GM12801 (cell line): ENCODE results near the gene SHB.

Experiments used
- TF ChIP-seq, protein P1 (sequence below): IDR thresholded peaks from one replicate; pipeline ENCODE4 v1.5.1; 2011; ENCODE audit warnings: control low read depth; ENCODE audit not compliant: insufficient read length; ENCODE audit errors: extremely low read depth

Gene SHB

GRCh38 chr9:37949576-37949975, 119.5 kb downstream of the SHB start:
- TF ChIP-seq, protein P1, sequence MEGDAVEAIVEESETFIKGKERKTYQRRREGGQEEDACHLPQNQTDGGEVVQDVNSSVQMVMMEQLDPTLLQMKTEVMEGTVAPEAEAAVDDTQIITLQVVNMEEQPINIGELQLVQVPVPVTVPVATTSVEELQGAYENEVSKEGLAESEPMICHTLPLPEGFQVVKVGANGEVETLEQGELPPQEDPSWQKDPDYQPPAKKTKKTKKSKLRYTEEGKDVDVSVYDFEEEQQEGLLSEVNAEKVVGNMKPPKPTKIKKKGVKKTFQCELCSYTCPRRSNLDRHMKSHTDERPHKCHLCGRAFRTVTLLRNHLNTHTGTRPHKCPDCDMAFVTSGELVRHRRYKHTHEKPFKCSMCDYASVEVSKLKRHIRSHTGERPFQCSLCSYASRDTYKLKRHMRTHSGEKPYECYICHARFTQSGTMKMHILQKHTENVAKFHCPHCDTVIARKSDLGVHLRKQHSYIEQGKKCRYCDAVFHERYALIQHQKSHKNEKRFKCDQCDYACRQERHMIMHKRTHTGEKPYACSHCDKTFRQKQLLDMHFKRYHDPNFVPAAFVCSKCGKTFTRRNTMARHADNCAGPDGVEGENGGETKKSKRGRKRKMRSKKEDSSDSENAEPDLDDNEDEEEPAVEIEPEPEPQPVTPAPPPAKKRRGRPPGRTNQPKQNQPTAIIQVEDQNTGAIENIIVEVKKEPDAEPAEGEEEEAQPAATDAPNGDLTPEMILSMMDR, result no peak

- TF ChIP-seq, protein P1, result no peak
Measured at GRCh38 chr9:37948417-37948980, 120.5 kb downstream of the SHB start.

DNA sequence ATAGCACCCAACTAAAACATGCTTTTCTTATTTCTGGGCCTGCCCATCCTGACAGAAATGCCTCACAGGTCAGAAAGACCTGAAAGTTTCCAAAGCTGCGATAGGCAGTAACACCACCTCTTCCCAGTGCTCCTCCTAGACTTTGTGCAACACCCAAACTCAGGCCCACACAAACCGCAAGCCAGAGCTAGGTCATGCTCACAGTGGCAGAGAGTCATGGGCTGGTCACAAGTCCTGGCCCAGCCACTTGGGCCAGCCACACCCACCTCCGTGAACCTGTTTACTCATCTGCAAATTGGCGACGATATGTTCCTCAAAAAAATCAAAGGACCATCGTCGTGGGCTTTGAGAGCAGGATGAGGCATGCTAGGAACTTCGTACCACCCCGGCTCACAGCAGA, 121.0 kb downstream of the SHB start:
- TF ChIP-seq, protein P1, result no peak

- TF ChIP-seq, protein P1, result no peak
Measured at GRCh38 chr9:37947471-37947870, 121.6 kb downstream of the SHB start.

GRCh38 chr9:37946971-37947370, 122.1 kb downstream of the SHB start:
- TF ChIP-seq, protein P1, result no peak

DNA sequence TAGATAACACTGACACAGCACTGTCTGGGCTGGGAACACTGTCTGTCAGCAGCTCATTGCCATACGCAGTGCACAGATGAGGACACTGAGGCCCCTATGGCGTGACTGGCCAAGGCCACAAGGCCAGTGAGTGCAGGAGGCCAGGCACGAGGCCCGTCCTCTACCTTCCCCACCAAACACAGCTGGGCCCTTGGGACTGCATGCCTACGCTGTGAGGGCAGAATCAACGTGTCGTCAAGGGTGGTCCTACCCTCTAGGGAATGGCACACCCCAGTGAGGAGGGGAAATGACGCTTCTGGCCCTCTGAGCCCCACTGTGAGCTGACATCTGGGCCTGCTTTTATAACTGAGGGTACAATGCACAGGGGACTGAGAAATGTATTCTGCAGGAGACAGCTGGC, 123.0 kb downstream of the SHB start:
- TF ChIP-seq, protein P1, result no peak

DNA sequence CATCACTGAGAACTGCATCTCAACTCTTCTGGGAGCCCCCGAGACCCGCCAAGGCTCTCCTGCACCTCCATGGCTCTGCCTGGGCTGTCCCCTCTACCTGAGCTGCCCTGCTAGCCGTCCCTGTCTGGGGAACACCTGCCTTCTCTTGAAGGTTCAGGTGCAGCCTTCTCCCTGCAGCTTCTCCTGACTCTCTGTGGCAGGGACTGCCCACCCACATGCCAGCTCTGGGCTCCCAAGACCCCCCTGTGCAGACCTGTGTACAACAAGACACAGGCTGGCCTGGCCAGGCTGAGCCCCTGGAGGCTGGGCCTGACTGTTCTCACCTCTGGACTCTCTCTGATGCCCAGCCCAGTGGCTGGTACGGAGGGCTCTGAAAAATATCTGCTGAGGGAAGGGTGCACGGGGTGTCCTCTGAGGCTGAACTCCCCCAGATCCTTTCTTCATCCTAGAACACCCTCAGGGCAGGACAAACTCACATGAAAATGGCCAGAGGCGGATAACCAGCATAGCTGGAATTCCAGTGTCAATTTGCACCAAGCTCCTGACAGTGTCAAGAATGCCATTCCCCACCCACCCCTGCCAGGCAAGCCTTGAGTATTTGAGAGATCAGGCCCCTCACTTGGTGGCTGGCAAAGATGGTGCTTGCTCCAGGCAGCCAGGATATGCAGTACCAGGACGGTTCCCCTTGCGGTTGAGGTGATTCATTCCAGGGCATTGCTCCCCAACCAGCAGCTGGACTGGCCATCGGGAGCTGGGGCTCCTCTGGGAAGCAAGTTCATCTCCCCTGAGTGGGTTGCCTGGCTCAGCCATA, 124.2 kb downstream of the SHB start:
- TF ChIP-seq, protein P1, result no peak
